KBM-7 (cell line): ENCODE measurements around the gene APEH.

Experiments
- DNase-seq: peaks from one replicate; pipeline ENCODE4 v3.0.0-alpha.2; 2015
- in situ Hi-C: fragments of 300-500 bp; cut with MboI; formaldehyde crosslinking; loops from 2 replicates; pipeline ENCODE4 v1.14.3; 2020; ENCODE audit warnings: low sequenced_read_pairs, low pct_unique_long_range_greater_than_20kb, mixed read lengths

The APEH gene

DNA sequence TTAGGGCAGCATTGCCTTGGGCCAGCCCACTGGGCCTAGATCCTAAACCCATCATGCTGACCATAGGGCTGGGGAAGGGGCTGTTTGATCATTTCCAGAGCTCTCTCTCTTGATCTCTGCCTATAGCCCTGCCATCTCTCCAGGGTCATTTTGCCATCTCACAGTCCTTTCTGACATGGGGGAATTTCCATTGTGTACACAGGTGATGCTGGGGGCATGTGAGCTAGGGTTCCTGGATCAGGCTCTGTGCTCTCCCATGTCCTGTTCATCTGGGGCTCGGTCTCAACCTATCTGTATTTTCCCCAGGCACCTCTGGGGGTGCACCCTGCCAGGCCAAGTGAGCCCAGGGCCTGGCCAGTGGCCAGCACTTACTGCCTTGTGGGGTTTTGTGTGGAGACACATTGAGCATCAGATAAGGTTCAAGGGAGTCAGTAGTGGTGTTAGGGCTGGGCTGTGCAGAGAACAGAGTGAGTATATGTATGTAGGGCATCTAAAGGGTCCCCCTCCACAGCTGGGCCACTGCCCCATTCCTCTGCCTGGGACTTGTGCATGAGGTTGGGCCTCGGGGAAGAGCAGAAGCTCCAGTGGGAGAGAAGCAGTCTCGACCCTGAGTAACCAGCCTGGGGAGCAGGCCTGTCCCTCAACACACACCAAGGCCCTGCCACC lies 25.7 kb upstream of the APEH start:
- in situ Hi-C loops = no loop called here

DNA sequence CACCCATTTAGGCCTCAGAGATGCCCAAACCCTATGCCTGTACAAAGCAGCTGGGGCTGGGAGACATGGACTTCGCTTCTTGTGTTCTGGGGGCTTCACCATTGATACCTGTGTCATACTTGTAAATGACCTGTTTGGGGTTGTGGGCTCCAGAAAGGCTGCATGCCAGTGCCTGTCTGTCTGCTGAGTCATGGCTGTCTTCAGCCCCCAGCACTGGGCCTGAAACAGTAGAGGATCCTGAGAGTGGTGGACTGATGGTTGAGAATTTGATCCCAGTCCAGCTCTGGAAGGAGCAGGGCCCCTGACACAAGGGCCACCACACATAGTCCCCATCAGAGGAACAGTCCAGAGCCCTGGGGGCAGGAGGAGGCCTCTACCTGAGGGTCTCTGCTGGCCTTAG lies 24.6 kb upstream of the APEH start:
- no peak for DNase-seq
- in situ Hi-C loops = no loop called here

More for the DNA sequence above, 25.7 kb upstream of the APEH start:
- no peak for DNase-seq

DNA sequence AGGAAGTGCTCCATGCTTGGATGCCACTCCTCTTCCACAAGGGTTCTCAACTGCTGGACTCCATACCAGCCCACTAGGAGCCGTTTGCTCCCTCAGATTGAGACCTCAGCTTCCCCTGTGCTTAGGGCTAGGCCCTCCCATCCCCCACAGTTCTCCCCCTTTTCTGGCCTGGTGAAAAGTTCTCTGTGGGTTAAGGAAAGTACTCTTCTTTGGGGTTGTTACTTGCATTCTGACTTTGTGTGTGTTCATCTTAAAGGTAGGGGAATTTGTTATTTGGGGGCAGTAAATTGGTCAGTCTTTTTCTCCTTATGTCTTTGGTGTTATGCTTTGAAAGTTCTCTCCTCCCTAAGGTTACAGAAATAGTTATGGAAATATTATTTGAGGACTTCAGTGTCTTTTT lies 24.0 kb upstream of the APEH start:
- in situ Hi-C loops = no loop called here
- DNase-seq = no peak

DNA sequence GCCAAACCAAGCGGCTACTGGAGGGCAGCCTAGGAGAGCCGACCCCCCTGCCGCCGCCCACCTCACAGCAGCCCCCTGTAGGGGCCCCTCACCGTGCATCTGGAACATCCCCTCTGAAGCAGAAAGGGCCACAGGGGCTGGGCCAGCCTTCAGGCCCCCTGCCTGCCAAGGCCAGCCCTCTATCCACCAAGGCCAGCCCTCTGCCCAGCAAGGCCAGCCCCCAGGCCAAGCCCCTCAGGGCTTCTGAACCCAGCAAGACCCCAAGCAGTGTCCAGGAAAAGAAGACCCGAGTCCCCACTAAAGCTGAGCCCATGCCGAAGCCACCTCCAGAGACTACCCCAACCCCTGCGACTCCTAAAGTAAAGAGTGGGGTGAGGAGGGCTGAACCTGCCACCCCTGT lies 23.5 kb upstream of the APEH start:
- DNase-seq = no peak
- in situ Hi-C loops = no loop called here

DNA sequence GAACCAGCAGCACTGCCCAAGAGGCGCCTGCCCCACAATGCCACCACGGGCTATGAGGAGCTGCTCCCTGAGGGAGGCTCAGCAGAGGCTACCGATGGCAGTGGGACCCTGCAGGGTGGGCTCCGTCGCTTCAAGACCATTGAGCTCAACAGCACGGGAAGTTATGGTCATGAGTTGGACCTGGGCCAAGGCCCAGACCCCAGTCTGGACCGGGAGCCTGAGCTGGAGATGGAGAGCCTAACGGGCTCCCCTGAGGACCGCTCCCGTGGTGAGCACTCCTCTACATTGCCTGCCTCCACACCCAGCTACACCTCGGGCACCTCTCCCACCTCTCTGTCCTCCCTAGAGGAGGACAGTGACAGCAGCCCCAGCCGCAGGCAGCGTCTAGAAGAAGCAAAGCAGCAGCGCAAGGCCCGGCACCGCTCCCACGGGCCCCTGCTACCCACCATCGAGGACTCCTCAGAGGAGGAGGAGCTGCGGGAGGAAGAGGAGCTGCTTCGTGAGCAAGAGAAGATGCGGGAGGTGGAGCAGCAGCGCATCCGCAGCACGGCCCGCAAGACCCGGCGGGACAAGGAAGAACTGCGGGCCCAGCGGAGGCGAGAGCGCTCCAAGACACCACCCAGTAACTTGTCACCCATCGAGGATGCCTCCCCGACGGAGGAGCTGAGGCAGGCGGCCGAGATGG lies 21.8 kb upstream of the APEH start:
- no peak for DNase-seq
- in situ Hi-C loops = no loop called here

DNA sequence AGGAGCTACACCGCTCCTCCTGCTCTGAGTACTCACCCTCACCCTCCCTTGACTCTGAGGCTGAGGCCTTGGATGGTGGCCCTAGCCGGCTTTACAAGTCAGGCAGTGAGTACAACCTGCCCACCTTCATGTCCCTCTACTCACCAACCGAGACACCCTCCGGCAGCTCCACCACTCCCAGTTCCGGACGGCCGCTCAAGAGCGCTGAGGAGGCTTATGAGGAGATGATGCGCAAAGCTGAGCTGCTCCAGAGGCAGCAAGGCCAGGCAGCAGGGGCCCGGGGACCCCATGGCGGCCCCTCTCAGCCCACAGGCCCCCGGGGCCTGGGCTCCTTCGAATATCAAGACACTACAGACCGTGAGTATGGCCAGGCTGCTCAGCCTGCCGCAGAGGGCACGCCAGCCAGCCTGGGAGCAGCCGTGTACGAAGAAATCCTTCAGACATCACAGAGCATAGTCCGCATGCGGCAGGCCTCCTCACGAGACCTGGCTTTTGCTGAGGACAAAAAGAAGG lies 21.2 kb upstream of the APEH start:
- no peak for DNase-seq
- in situ Hi-C loops = no loop called here

DNA sequence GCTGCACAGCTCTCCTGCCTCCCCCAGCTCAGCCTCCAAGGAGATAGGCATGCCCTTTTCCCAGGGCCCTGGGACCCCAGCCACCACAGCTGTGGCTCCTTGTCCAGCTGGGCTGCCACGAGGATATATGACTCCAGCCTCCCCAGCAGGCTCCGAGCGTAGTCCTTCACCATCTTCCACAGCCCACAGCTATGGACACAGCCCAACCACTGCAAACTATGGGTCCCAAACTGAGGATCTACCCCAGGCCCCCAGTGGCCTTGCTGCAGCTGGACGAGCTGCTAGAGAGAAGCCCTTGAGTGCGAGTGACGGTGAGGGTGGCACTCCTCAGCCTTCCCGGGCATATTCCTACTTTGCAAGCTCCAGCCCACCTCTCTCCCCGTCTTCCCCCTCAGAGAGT lies 20.5 kb upstream of the APEH start:
- DNase-seq = no peak
- in situ Hi-C loops = no loop called here

DNA sequence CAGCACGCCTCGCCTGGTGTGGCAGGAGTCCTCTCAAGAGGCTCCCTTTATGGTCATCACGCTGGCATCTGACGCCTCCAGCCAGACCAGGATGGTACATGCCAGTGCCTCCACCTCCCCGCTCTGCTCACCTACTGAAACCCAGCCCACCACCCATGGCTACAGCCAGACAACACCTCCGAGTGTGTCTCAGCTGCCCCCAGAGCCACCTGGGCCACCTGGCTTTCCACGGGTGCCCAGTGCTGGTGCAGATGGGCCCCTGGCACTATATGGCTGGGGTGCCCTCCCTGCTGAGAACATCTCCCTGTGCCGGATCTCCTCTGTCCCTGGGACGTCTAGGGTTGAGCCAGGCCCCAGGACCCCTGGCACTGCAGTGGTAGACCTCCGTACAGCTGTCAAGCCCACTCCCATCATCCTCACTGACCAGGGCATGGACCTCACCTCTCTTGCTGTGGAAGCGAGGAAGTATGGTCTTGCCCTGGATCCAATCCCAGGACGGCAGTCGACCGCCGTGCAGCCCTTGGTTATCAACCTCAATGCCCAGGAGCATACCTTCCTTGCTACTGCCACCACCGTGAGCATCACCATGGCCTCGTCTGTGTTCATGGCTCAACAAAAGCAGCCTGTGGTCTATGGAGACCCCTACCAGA lies 19.9 kb upstream of the APEH start:
- in situ Hi-C loops = no loop called here

DNA sequence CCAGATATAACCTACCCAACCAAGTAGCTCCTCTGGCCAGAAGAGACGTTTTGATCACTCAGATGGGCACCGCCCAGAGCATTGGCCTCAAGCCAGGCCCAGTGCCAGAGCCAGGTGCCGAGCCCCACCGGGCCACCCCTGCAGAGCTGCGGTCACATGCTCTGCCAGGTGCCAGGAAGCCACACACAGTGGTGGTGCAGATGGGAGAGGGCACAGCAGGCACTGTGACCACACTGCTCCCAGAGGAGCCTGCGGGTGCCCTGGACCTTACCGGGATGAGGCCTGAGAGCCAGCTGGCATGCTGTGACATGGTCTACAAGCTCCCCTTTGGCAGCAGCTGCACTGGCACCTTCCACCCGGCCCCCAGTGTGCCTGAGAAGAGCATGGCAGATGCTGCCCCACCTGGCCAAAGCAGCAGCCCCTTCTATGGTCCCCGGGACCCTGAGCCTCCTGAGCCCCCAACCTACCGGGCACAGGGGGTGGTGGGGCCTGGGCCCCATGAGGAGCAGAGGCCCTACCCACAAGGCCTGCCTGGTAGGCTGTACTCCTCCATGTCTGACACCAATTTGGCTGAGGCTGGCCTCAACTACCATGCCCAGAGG lies 19.1 kb upstream of the APEH start:
- in situ Hi-C loops = no loop called here
- DNase-seq = no peak

More for the DNA sequence above, 19.9 kb upstream of the APEH start:
- no peak for DNase-seq

DNA sequence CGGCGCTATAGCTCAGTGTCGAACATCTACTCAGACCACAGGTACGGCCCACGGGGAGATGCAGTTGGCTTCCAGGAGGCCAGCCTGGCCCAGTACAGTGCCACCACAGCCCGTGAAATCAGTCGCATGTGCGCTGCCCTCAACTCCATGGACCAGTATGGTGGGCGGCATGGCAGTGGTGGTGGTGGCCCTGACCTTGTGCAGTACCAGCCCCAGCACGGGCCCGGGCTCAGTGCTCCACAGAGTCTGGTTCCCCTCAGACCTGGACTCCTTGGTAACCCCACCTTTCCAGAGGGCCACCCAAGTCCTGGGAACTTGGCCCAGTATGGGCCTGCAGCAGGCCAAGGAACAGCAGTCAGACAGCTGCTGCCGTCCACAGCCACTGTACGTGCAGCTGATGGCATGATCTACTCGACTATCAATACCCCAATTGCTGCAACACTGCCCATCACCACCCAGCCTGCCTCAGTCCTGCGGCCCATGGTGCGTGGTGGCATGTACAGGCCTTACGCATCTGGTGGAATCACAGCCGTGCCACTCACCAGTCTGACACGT lies 18.3 kb upstream of the APEH start:
- in situ Hi-C loops = no loop called here
- DNase-seq = no peak

DNA sequence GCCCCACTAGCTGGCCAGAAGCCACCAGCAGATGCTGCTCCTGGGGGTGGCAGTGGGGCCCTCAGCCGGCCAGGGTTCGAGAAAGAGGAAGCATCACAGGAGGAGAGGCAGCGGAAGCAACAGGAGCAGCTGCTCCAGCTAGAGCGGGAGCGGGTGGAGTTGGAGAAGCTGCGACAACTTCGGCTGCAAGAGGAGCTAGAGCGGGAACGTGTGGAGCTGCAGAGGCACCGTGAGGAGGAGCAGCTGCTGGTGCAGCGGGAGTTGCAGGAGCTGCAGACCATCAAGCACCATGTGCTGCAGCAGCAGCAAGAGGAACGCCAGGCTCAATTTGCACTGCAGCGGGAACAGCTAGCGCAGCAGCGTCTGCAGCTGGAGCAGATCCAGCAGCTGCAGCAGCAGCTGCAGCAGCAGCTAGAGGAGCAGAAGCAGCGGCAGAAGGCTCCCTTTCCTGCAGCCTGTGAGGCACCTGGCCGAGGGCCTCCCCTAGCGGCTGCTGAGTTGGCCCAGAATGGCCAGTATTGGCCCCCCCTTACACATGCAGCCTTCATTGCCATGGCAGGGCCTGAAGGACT lies 17.5 kb upstream of the APEH start:
- DNase-seq = peak; percentile 72
- in situ Hi-C loops = no loop called here

DNA sequence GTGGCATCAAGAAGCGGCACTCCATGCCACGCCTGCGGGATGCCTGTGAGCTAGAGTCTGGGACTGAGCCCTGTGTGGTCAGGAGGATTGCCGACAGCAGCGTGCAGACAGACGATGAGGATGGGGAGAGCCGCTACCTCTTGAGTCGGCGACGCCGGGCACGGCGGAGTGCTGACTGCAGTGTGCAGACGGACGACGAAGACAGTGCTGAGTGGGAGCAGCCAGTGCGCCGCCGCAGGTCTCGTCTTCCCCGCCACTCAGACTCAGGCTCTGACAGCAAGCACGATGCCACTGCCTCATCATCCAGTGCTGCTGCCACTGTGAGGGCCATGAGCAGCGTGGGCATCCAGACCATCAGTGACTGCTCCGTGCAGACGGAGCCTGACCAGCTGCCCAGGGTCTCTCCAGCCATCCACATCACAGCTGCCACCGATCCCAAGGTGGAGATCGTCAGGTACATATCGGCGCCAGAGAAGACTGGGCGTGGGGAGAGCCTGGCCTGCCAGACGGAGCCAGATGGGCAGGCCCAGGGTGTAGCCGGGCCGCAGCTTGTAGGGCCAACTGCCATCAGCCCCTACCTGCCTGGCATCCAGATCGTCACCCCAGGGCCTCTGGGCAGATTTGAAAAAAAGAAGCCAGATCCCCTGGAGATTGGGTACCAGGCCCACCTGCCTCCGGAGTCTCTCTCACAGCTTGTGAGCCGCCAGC lies 16.8 kb upstream of the APEH start:
- in situ Hi-C loops = no loop called here
- no peak for DNase-seq

DNA sequence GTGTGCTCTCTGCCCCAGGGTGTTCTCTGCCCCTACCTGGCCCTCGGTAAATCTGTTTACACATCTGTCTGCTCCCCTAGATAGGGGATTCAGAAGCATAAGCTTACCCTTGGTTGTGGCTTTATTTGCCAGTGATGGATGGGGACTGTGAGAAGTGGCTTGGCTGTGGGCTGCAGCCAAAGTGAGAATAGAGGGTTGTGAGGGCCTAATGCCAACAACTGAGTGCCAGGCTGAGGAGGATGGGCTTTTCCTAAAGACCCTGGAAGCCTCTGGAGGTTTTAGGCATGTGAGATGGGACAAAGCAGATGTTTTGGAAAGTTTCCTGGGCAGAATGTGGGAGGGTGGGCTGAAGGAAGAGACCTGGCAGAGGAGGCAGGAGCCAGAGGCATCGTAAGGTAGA lies 15.4 kb upstream of the APEH start:
- in situ Hi-C loops = no loop called here
- no peak for DNase-seq

DNA sequence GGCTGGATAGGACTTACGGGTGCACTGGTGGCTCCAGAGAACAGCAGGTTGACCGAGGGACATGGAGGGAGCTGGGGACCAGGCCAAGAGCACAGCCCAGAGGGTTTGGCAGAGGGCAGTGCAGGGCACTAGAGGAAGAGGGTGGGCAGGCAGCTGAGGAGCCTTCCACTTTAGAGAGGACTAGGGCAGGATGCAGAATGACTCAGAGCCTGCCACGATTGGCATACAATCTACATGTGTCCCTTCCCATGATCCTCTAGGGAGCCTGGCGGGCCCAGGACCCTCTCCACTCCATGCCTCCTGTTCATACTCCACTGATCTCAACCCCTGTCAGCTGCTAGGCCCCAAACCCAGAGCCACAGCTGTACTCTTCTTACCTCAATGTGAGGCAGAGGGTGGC lies 14.4 kb upstream of the APEH start:
- no peak for DNase-seq

DNA sequence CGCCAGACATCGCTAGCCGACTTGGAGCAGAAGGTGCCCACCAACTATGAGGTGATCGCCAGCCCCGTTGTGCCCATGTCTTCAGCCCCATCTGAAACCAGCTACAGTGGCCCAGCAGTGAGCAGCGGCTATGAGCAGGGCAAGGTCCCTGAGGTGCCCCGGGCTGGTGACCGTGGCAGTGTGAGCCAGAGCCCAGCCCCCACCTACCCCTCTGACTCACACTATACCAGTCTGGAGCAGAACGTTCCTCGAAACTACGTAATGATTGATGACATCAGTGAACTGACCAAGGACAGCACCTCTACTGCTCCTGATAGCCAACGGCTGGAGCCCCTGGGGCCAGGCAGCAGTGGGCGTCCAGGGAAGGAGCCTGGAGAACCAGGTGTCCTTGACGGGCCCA lies 12.9 kb upstream of the APEH start:
- in situ Hi-C loops = no loop called here
- DNase-seq = no peak

More for the DNA sequence above, 14.4 kb upstream of the APEH start:
- in situ Hi-C loops = no loop called here

DNA sequence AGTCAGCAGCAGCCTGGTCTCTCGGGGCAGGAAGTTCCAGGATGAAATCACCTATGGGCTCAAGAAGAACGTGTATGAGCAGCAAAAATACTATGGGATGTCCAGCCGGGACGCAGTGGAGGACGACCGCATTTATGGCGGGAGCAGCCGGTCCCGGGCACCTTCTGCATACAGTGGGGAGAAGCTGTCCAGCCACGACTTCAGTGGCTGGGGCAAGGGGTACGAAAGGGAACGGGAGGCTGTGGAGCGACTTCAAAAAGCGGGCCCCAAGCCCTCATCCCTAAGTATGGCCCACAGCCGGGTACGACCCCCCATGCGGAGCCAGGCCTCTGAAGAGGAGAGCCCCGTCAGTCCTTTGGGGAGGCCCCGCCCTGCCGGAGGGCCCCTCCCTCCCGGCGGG lies 12.1 kb upstream of the APEH start:
- no peak for DNase-seq
- in situ Hi-C loops = no loop called here

DNA sequence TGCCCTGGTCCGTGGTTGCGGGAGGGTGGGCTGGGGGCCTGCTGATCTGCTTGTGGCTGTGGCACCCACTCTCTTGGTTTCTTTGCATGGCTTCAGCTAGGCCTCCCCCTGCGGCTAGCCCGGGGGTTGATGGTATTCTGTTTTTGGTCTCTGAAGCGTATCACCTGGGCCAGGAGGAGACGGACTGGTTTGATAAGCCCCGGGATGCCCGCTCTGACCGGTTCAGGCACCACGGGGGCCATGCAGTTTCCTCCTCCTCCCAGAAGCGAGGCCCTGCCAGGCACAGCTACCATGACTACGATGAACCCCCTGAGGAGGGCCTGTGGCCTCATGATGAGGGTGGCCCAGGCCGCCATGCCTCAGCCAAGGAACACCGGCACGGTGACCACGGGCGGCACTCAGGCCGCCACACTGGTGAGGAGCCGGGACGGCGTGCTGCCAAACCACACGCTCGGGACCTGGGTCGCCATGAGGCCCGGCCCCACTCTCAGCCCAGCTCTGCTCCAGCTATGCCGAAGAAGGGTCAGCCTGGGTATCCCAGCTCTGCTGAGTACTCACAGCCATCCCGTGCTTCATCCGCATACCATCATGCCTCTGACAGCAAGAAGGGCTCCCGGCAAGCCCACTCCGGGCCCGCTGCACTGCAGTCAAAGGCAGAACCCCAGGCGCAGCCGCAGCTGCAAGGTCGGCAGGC lies 11.3 kb upstream of the APEH start:
- in situ Hi-C loops = no loop called here
- no peak for DNase-seq

DNA sequence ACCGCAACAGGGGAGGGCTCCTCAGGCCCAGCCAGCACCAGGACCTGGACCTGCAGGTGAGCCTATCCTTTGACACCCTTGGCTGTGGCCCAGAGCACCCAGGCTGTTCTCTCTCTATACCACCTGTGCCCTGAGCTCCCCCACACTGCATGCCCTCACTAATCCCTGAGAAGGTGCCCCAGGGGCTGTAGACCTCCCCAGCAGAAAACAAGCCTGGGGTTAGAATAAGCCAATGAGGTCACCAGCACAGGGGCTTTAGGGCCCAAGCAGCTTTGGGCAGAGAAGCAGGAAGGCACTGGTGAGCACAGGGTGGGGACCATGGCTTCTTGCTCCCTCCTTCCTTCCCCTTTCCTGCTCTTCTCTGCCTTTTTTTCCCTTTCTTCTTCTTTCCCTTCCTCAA lies 10.3 kb upstream of the APEH start:
- in situ Hi-C loops = no loop called here
- DNase-seq = no peak
